Stimulated activated CD8-positive, alpha-beta memory T cell treated with anti-CD3 and anti-CD28 coated beads, Interleukin-4, amount 100 ng/mL, for 4 hours (primary cell): ENCODE measurements around the gene KIT.
"Not testable (repeated sequence)": the region's sequence is repeated elsewhere in the genome, so short reads cannot be mapped to it uniquely, and the experiment has no call there.

Experiments
- DNase-seq, 2 donors: peaks; one replicate each; pipeline ENCODE4 v3.0.0-alpha.2; 2020; ENCODE audit warnings: low read depth in 2 of 2, low spot score in 1 of 2

The KIT gene

DNA sequence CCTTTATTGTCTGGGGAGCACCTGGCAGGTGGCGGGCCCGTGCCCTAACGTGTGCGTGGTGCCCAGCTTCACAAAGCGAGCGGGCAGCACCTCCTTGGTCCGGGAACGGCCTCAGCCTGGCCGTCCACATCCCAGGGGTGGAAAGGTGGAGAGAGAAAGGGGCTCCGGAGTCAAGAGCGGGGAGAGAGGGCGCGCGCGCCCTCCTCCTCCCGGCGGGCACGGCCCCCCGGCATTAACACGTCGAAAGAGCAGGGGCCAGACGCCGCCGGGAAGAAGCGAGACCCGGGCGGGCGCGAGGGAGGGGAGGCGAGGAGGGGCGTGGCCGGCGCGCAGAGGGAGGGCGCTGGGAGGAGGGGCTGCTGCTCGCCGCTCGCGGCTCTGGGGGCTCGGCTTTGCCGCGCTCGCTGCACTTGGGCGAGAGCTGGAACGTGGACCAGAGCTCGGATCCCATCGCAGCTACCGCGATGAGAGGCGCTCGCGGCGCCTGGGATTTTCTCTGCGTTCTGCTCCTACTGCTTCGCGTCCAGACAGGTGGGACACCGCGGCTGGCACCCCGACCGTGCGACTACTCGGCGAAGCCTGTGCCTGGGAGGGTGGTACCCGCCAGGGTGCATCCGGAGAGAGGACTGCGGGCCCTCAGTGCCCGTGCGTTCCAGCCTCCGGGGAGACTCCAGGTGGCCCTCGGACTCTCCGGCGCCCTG, at the start of gene KIT:
Gene KIT, plus strand, starts transcription at position 407 of the 701 bp plus-strand sequence. Its CDS starts 58 bp downstream, at position 465.
- no peak for DNase-seq

DNA sequence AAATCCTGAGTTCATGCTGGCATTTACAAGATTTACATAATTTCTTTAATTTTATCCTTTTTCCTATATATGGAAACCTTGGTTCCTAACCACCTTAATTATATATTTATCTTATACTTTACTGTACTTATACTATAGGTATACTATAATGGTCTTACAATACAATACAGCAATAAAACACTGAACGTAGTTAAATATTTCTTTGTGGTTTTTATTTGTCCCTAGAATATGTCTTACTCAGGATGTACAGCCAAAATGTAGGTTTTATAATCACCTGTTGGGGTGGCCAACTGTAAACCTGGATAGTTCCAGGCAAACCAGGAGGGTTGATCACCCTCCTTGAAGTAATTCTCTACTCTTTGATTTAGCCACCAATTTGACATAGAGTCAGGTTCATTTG, 48.4 kb upstream of the KIT start:
- DNase-seq: no peak

DNA sequence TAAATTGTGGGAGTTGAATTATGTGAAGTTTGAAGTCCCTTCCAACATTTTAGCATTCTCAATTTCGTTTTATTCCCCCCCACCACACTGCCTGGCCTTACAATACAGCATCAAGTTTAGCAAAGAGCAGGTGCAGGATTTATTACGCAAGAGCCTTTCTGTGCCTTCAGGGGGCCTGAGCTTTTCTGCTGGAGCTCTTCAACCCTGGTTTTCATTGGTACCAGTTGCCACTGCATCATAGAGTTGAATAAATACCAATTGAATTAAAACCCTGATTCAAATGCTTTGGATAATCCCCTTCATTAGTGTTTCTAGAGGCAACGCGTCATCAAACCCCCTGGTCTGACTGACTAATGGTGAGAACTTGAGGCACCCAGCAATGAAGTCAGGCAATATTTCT, 43.6 kb upstream of the KIT start:
- no peak for DNase-seq

DNA sequence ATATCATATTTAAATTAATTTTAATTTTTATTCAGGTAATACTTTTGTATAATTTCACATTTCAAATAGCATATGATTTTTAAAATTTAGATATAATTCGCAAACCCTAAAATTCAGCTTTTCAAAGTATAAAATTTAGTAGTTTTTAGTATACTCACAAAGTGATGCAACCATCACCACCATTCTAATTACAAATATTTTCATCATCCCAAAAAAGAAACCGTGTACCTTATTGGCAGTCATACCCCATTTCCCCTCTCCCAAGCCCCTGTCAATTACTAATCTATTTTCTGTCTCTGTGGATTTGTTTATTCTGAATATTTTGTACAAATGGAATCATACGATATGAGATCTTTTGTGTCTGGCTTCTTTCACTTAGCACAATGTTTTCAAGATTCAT, 37.0 kb upstream of the KIT start:
- DNase-seq: no peak

DNA sequence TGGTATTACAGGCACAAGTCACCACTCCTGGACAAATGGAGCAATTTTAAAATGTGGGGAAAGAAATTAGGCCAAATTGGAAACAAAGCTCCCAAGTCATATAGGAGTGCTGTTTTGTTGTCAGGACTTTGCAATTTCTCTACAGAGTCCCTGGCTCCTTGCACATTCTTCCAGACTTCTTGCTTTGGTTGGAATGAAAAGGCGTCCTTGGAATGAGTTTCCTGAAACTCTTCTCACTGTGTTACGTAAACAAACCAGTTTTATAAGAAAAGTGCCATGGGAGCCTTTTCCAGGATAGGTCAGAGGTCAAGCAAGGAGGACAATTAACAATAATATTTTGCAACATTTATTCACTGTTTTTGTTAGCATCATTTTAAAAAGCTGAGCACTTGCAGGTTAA, 32.4 kb upstream of the KIT start:
- no peak for DNase-seq

DNA sequence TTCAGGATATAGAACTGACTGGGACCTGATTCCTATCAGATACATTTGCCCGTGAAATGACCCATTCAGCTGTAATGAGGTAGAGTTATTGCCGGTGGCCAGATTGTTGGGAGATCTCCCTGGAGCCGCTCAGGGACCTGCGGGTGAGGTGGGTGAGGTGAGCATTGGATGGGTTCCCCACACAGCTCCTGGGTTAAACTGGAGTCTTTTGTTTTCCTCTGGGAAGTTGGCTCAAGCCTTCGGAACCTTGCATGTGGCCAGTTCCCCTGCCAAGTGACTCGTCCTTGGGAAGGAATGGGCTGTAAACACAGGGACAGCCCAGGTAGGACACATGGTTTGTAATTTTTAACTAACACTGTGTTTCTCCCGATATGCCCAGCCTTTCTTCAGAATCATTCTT, 31.6 kb upstream of the KIT start:
- no peak for DNase-seq

DNA sequence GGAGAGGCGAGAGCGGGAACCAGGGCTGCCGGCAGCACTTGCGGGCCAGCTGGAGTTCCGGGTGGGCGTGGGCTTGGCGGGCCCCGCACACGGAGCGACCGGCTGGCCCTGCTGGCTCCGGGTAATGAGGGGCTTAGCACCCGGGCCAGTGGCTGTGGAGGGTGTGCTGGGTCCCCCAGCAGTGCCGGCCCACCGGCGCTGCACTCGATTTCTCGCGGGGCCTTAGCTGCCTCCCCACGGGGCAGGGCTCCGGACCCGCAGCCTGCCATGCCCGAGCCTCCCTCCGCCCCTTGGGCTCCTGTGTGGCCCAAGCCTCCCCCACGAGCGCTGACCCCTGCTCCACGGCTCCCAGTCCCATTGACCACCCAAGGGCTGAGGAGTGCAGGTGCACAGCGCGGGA, 25.2 kb upstream of the KIT start:
- DNase-seq: no peak

DNA sequence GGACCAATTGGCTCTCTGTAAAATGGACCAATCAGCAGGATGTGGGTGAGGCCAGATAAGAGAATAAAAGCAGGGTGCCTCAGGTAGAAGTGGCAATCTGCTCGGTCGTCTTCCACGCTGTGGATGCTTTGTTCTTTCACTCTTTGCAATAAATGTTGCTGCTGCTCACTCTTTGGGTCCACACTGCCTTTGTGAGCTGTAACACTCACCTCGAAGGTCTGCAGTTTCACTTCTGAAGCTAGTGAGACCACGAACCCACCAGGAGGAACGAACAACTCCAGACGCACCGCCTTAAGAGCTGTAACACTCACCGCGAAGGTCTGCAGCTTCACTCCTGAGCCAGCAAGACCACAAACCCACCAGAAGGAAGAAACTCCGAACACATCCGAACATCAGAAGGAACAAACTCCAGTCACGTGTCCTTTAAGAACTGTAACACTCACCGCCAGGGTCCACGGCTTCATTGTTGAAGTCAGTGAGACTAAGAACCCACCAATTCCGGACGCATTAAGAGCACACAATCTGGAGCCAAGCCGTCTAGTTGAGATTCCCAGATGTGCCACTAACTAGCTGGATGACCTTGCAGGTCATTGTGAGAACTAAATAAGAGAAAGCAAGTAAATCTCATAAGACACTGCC, 24.5 kb upstream of the KIT start:
- not testable (repeated sequence) for DNase-seq

DNA sequence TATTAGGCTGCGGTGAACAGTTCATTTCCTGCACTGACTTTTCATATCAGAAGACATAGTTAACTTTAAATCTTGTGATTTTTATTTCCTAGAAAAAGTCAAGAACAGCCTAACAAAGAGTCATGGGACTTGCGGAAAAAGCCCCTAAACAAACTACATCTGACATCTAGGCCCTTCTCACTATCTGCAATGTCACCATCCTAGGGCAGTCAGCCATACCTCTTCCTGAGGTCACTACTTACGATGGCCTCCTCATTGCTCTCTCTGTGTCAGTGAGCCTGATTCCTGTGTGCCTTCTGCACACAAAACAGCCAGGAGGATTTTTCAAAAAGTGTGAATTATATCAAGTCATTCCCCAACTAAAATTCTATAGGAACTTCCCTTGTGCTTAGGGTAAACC, 22.4 kb upstream of the KIT start:
- no peak for DNase-seq

DNA sequence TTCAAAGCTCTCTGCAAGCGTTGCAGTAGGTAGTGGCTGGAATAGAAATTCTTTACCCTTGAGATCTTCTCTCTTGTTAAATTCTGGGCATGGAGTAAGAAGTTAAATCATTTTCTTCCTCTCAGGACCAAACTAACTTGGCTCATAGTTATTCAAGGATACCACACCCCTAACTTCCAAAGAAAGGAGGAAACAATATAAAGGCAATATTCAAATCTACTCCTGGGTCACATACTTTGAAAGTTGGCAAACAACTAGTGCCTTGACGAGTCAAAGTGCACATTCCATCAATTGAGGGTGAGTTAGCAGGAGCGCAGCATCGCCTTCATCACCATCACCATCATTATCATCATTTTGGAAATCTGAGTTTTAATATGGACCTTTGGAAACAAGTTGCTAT, 20.4 kb upstream of the KIT start:
- DNase-seq: no peak

DNA sequence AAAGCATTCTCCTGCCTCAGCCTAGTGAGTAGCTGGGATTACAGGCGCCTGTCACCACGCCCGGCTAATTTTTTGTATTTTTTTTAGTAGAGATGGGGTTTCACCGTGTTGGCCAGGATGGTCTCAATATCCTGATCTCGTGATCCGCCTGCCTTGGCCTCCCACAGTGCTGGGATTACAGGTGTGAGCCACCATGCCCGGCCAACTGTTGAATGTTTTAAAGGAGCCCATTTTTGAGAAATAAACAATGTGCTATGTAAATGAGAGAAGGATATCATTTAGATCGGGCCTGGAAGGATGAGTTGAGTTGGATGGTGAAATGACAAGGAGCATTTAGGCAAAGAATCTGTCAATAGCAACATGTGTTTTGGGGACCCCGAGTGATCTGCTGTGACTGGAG, 16.7 kb upstream of the KIT start:
- DNase-seq: not testable (repeated sequence)

DNA sequence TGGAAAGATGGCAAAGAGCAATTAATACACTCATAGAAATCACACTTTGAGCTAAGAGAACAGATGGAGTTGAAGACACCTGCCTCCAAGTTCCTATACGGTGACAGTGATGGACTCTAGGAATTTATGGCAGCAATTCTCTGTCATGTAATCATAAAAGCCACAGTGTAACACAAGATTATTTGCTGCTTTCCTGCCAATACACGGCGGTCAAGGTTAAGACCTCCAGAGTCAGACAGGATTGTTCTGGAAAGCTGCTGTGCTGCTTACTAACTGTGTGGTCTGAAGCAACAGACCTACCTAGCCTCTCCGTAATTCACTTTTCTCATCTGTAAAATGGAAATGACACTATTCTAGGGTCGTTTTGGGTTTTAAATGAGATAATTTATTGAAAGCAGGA, 14.6 kb upstream of the KIT start:
- no peak for DNase-seq

DNA sequence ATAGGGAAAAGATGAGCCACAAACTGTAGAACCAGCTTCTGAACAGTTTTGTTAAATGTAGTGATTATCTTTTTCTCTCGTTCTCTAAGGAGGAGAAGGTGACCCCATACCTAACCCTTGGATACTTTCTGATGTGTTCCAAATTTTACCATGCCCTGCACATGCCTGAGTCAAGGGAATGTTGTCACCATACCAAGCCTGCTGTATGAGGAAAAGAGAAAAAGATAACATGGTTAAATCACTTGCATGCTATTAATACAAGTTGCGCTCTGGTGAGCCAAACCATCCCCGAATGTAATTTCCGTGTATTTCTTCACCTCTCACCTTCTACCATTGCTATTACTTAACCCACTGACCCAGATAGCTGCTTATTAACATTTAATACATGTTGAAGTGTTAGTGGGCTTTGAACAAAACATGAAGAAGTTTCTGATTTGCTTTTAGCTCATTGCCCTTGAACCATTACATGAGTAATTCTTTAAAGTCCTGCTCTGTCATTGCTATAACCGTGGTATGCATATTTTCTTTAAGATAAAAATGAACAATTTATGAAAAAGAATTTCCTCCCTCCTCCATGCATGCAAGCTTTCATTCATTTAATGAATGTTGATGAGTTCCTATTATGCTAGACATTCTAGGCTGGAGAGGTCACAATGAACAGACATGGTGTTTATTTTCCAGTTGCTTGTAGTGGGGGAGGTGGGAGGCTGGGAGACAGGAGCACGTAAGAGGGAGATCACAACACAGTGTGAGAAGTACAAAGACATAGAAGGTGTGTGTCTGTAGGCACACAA, 13.6 kb upstream of the KIT start:
- no peak for DNase-seq

DNA sequence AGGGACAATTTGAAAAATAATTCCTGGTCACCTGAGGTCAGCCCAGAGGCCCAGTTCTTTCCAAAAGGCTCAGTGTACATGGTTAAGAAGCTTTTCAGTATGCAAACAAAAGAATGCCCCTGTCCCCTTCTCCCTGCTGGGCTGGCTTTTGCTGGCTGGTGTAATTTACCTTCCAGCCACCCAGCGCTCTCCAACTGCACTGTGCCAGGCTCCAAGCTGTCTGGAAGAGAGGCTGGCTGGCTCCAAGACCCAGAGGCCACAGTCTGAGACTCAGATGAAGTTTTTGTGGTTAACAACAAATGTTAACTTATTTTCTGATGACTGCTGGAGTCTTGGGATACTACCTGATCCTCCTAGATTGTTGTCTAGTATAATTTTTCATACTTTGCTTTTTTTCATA, 11.9 kb upstream of the KIT start:
- no peak for DNase-seq

DNA sequence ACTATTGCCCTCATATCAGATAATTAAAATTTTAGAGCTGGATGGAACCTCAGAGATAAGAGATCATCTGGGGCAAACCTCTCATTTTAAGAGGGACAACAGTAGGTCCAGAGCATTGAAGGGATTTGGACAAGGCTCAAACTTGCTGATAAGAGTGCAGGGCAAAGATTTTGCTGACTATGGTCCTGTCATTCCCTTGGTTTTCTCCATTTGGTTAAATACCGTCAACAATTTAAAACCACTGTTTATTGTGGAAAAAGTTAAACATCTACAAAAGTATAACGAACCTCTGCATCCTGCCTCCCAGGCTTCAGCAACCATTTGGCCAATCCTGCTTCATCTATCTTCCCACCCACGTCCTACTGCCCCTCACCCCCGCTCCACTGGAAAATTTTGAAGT, 10.7 kb upstream of the KIT start:
- no peak for DNase-seq

DNA sequence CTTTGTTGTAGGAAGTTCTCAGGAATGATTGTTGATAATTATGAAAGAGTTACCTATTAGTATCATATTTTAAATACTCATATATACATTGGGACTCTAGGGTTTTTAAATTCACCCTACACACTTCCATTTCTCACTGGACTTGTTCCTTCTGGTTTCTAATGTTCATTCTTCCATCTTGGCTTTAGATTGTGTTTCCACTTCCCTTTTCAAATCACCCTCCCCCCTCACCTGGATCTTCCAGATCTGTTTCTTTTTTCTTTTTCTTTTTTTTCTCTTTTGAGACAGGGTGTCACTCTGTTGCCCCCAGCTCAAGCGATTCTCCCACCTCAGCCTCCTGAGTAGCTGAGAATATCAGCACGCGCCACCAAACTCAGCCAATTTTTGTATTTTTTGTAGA, 6.7 kb upstream of the KIT start:
- no peak for DNase-seq

DNA sequence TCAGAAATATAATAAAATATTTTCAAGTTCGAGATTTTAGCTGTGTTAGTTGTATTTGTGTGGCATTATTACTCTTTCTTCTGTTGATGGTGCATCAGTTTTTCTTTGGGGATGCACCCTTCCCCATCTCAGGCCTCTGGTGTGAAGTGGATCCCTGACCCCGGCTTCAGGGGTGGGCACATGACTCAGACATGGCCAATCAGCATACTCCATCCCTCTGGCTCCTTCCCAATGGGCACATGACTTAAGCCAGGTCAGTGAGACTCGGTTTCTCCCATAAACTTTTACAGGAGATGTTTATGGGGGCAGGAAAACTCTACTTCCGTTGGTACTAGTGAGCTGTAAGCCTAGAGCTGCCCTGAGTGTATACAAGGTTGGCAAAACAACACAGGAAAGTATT, 3.0 kb upstream of the KIT start:
- DNase-seq: no peak

DNA sequence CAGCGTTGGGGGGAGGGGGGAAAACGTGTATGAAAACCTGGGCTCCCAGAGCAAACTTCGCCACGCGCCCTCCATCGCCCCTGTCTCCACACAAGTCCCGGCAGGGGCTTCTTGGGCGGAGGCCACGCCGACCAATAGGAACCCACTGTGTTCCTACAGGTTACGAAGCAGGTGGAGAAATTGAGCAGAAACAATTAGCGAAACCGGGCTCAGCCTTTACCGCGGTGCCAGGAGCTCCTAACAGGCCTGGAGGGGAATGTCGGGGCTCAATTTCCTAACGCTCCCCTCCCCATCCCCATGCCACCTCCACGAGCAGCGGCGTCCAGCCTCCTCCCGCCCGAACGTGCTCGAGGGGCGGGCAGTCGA, 589 bp upstream of the KIT start:
- no peak for DNase-seq

DNA sequence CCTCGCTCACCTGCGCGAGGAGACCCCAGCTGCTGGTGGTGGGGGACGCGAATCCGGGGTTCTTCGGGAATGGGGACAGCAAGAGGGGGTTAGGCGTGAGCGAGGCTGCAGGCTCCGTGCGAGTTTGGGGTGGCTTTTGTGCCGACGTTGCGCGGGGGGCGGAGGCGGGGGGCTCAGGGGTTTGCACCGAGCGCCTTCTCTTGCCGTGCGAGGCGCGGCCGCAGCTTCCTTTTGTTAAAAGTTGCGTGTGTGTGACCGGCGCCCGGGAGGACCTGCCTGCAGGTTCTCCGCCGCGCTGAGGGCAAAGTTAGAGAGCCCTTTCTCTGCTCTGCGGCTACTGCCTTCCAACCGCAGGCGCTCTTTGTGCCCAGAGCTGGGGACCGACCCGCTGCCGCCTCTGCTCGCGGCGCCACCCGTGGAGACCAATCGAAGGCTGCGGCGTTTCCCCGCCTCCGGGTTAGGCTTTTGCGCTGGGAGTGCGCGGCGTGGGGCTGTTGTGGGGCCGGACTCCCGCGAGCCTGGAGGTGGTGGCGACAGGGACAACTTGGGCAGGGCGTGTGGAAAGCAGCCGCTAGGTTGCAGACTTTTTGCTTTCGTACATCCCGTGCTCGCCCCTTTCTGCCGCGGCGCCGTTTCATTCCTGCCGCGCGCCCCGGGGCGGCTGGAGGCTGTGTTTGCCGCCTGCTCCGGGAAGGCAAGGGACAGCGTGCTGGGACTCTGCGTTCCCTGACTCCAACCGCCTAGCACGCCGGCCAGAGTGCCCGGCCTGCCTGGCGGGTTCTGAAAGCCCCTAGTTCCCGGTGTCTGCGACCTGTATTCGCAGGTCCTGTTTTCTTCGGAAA, 716 bp downstream of the KIT start:
- DNase-seq: no peak

DNA sequence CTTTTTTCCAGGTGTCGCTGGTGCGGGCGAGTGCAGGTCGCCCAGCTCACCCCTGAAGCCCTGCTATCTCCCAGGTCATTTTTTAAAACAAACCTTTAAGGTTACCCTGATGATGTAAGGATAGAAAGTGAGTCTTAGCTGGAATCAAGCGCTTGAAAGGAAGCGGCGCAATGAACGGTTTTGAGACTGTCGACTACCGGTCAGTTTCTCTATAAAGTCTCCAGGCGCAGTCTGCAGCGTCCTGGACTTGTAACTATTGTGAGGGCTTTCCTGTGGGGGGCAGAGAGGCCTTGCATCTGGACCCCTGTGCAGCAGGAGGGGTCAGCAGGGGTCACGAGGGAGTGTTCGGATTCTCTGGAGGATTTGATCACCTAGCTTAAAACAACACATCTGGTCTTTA, 1.6 kb downstream of the KIT start:
- no peak for DNase-seq

DNA sequence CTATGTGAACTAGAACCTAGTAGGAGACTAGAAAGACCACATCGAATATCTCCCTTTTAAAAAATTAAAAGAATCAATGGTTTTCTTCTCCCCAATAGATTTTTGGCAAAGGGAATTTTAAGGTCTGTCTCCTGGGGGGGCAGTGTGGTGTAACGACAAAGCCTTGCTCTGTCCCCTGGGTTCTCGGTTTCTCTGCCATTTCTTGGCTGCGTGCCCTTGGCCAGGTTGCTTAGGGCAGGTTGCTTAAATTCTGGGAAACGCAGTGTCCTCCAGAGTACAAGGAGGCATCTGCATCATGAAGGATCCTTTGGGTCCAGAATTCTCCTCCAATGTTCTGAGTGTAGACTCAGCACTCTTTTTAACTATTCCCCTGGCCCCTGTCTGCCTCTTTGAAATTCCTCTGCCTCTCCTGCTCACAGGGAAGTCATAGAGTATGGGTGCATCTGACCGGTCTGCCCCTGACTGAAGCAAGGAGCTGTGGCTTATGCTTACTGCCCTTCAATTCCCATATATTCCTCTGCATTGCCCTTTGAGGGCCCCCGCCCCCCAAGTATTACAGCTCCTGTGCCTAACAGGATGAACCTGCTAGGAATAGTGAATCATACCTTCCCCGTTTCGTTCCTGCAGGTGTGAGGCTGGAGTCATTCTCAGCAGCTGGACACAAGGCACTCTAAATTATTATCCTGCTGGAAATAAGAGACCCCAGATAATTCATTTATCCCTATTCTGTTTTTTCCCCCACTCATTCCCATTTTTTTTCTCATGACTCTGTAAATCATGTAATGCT, 2.2 kb downstream of the KIT start:
- no peak for DNase-seq
